ENCODE data around the gene HOMER2. TPM values are rescaled to one million over a fixed set of nuclear protein-coding genes. Genes with fewer than 3 reads are reported as not detected.

HOMER2 gene
- total RNA-seq, 1 donor from 2014 or later: 48.5 TPM

DNA sequence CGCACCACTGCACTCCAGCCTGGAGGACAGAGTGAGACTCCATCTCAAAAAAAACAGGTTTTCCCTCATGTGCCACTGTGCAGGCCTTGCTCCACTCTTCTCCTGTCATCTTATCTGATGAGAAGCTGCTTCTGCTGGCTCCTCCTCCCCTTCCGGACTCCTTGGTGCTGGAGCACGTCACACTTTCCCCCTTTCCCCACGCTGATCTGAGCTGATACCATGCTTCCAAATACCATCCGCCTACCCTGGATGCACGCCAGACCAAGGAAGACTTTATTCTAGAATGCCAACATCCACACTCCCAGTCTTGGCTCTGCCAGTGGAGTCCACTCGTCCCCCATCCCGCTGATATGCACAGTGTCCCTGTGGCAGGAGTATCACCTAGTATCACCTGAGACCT lies 31.3 kb downstream of the HOMER2 start:
- Histone ChIP-seq H3K4me1 (peaks cover 56% of the 10 kb centered on the region), H3K27ac (replicated peaks) (no peak overlapping the region)

GRCh38 chr15:82919231-82919886 lies 33.2 kb downstream of the HOMER2 start:
- peak; percentile 41 for DNase-seq
- H3K27ac ChIP-seq (replicated peaks): peak overlapping the region; percentile 54

More for the DNA sequence above, 31.3 kb downstream of the HOMER2 start:
- Histone ChIP-seq H3K27me3 (ENCODE audit: low read depth) (no peaks in the 10 kb centered on the region), H3K36me3 (no peaks in the 10 kb centered on the region), H3K9me3 (replicated peaks) (no peaks in the 10 kb centered on the region), H3K4me3 (no peak overlapping the region)
- DNase-seq: no peak
- intact Hi-C loops (cut with micrococcal nuclease): no loop called here
- TF ChIP-seq, protein P1, sequence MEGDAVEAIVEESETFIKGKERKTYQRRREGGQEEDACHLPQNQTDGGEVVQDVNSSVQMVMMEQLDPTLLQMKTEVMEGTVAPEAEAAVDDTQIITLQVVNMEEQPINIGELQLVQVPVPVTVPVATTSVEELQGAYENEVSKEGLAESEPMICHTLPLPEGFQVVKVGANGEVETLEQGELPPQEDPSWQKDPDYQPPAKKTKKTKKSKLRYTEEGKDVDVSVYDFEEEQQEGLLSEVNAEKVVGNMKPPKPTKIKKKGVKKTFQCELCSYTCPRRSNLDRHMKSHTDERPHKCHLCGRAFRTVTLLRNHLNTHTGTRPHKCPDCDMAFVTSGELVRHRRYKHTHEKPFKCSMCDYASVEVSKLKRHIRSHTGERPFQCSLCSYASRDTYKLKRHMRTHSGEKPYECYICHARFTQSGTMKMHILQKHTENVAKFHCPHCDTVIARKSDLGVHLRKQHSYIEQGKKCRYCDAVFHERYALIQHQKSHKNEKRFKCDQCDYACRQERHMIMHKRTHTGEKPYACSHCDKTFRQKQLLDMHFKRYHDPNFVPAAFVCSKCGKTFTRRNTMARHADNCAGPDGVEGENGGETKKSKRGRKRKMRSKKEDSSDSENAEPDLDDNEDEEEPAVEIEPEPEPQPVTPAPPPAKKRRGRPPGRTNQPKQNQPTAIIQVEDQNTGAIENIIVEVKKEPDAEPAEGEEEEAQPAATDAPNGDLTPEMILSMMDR (IDR thresholded peaks at IDR 0.05; ENCODE audit: borderline replicate concordance): no peak

DNA sequence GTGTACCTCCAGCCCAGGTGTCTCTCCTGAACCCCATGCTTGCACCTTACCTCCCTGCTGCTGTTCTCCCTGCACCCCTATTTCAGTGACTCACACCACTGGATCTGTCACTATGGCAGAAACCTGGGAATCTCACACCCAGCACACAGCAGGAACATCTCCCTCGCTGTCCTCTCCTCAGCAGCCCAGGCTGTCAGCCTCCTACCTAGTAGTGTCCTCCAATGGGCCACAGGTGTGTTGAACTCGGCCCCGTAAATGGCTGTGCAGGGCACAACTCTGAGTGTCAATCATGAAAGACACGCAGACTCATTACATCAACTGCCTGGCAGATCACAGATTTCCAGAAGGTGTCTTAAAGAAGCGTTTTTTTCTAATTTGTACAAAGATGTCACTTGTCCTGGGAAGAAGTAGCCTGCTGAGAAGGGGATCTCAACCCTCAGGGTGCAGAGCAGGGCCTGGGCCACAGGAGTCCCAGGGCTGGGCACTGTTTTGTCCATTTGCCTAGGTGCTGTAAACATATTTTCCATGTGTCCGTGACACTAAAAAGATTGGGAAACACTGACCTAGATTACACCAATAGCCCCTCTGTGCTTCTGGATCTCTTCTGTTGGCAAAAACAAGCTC lies 33.8 kb downstream of the HOMER2 start:
- TF ChIP-seq, protein P1 (IDR thresholded peaks at IDR 0.05; ENCODE audit: borderline replicate concordance): no peak
- Histone ChIP-seq H3K27me3 (ENCODE audit: low read depth) (no peaks in the 10 kb centered on the region), H3K9me3 (replicated peaks) (no peaks in the 10 kb centered on the region), H3K4me3 (no peak overlapping the region), H3K36me3 (no peaks in the 10 kb centered on the region), H3K4me1 (peaks cover 58% of the 10 kb centered on the region), H3K27ac (replicated peaks) (peak overlapping the region; percentile 54)
- intact Hi-C loops (cut with micrococcal nuclease): no loop called here
- DNase-seq: no peak

More at GRCh38 chr15:82919231-82919886, 33.2 kb downstream of the HOMER2 start:
- H3K4me3 ChIP-seq: no peak overlapping the region
- H3K36me3 ChIP-seq: no peaks in the 10 kb centered on the region
- peaks cover 58% of the 10 kb centered on the region for H3K4me1 ChIP-seq
- intact Hi-C loops (cut with micrococcal nuclease): no loop called here
- no peaks in the 10 kb centered on the region for H3K9me3 ChIP-seq (replicated peaks)
- TF ChIP-seq, protein P1 (IDR thresholded peaks at IDR 0.05; ENCODE audit: borderline replicate concordance): no peak
- H3K27me3 ChIP-seq (ENCODE audit: low read depth): no peaks in the 10 kb centered on the region

DNA sequence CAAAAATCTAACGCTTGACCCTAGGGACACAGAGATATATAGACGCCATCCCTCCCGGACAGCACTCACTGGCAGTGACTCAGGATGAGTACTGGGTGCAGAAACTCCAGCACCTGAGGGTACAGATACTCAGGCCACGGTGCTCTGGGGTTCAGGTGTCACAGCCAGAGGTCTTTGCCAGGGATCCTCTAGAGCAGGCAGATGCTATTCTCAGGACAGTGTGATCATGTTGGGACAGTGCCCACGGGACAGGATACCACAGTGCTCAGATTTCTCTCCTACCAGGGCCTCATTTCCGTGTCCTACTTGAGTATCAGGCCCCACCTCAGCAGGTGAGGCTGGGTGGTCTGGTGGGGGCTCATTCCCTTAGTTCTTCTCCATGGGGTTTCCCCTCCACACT lies 34.4 kb downstream of the HOMER2 start:
- H3K27me3 ChIP-seq (ENCODE audit: low read depth): no peaks in the 10 kb centered on the region
- no peaks in the 10 kb centered on the region for H3K36me3 ChIP-seq
- H3K9me3 ChIP-seq (replicated peaks): no peaks in the 10 kb centered on the region
- TF ChIP-seq, protein P1 (IDR thresholded peaks at IDR 0.05; ENCODE audit: borderline replicate concordance): no peak
- intact Hi-C loops (cut with micrococcal nuclease): no loop called here
- DNase-seq: no peak
- peaks cover 58% of the 10 kb centered on the region for H3K4me1 ChIP-seq
- no peak overlapping the region for H3K4me3 ChIP-seq
- H3K27ac ChIP-seq (replicated peaks): peak overlapping the region; percentile 54

DNA sequence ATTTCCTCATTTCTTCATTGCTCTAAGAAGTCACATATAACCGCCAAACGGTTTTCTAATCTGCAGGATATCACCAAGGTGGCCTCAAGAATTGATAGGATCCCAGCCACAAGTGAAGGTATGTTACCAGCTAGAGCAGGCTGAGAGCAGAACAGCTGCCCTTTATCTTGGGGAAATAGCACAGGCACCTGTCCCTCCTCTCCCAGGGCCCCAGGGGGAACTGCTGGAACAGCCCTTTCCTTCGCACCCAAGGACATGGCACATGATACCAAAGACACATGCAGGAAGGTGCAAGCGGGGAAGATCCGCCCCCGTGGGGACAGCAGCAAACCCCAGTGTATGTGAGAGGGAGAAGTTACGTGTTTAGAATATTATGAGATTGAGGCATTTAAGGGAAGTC lies 35.3 kb downstream of the HOMER2 start:
- Histone ChIP-seq H3K27ac (replicated peaks) (no peak overlapping the region), H3K36me3 (no peaks in the 10 kb centered on the region), H3K9me3 (replicated peaks) (no peaks in the 10 kb centered on the region), H3K4me3 (no peak overlapping the region), H3K4me1 (peaks cover 52% of the 10 kb centered on the region), H3K27me3 (ENCODE audit: low read depth) (no peaks in the 10 kb centered on the region)
- TF ChIP-seq, protein P1 (IDR thresholded peaks at IDR 0.05; ENCODE audit: borderline replicate concordance): no peak
- intact Hi-C loops (cut with micrococcal nuclease): no loop called here
- no peak for DNase-seq
